T-helper 17 cell (primary cell): Measurements from ENCODE around the gene PRKCB. TPM values are rescaled to one million over a fixed set of nuclear protein-coding genes. Genes with fewer than 3 reads are reported as not detected.
A peak's percentile ranks its signal among the peaks of the same experiment; 100 is the strongest.

Source experiments
- ATAC-seq: fragments of 150-1000 bp; cut with Tn5 transposase; 2 replicates; pipeline ENCODE4 v1.10.0; 2021; ENCODE audit warnings: mild to moderate bottlenecking, moderate library complexity
- DNase-seq, 3 donors: peaks; one replicate each; pipeline versions ENCODE4 v3.0.0 to v3.0.0-alpha.2; 2020 to 2021
- H3K9me3 ChIP-seq: one replicate; pipeline ENCODE4 v1.7.0; 2013; ENCODE audit warnings: low read length, mild to moderate bottlenecking; ENCODE audit not compliant: control insufficient read depth, poor library complexity, severe bottlenecking
- H3K27ac Mint-ChIP-seq: one replicate; pipeline ENCODE4 v1.8.0; 2022; ENCODE audit warnings: mild to moderate bottlenecking, moderate library complexity, mixed read lengths
- H3K27me3 Mint-ChIP-seq: one replicate; pipeline ENCODE4 v1.8.0; 2022; ENCODE audit warnings: mixed read lengths
- H3K36me3 Mint-ChIP-seq: one replicate; pipeline ENCODE4 v1.8.0; 2022; ENCODE audit warnings: low read depth, mixed read lengths
- H3K4me1 Mint-ChIP-seq: one replicate; pipeline ENCODE4 v1.8.0; 2022; ENCODE audit warnings: mild to moderate bottlenecking, mixed read lengths
- H3K4me3 Mint-ChIP-seq: one replicate; pipeline ENCODE4 v1.8.0; 2022; ENCODE audit warnings: mild to moderate bottlenecking, moderate library complexity, mixed read lengths
- total RNA-seq, 4 donors: library from RNA in 2 of 4; stranded (reverse) in 2 of 4; gene quantifications; one replicate each; pipeline ENCODE4 v1.2.3 and lab custom pipeline; 2022 to 2026

PRKCB gene
- total RNA-seq, 2 donors from 2014 or later: 122 to 137 TPM

DNA sequence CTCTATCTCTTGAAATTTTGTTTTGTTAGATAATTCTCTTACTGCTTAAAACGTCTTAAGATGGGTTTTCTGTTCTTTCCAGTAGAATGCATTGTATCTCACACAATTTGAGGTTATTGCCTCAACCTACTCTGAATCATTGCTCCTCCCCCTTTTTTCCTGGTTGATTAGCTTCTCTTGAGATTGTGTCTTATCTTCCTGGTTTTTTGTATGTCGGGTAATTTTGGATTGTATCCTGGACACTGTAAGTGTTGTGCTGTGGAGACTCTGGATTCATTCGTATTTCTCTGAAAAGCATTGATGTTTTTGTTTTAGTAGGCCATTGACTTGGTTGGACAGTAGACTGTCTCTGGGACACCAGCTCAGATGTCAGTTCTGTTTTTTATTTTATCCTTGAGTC is 26.1 kb downstream of the PRKCB start:
- Mint-ChIP-seq H3K27me3 (no peaks in the 10 kb centered on the region), H3K27ac (no peak overlapping the region), H3K4me1 (peaks cover 74% of the 10 kb centered on the region), H3K4me3 (no peak overlapping the region), H3K36me3 (peaks cover 2% of the 10 kb centered on the region)
- DNase-seq (no peak), ATAC-seq (no peak)
- no peaks in the 10 kb centered on the region for H3K9me3 ChIP-seq

GRCh38 chr16:23862556-23862955 is 26.8 kb downstream of the PRKCB start:
- no peaks in the 10 kb centered on the region for H3K9me3 ChIP-seq
- H3K27ac Mint-ChIP-seq: no peak overlapping the region
- no peaks in the 10 kb centered on the region for H3K27me3 Mint-ChIP-seq
- peaks cover 2% of the 10 kb centered on the region for H3K36me3 Mint-ChIP-seq
- DNase-seq (no peak), ATAC-seq (no peak)
- H3K4me1 Mint-ChIP-seq: peaks cover 71% of the 10 kb centered on the region
- H3K4me3 Mint-ChIP-seq: no peak overlapping the region

DNA sequence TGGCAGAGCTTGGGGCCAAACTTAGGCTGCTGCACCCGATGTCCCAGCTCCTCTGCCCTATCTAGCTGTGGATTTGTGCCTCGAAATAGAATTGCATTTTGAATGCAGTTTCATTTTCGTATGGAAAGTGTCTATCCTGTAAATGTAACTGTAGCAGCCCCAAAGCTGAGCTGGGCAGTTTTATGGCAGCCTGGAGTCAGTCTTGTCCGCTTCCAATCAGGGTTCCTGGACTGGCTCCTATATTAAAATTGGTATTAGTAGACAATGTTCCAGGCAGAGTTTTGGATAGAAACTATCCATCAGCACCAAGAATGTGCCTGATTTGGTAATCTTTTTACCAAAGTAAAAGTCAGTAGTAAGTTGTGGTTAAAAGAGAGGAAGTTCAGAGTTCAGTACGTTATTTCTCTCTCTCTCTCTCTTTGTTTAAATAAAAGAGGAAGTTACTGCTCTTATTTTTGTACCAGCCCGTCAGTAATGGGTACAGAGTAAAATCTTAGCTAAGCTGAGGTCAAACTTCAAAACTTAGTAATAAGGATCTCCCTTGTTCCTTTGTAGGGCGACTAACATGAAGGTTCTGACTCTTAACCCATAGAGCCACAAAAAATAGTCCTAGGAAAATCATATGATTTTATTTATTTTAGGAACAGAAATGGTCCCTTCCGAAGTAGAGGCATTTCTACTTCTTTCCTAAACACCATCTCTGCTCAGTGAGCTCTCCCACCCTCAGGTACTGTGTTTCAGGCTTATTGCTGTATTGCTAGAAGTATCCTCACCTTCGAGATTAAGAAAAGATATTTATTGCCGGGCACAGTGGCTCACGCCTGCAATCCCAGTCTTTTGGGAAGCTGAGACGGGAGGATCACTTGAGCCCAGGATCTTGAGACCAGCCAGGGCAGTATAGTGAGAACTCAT is 28.0 kb downstream of the PRKCB start:
- DNase-seq: no peak
- peak overlapping the region; percentile 92 for H3K27ac Mint-ChIP-seq
- H3K4me3 Mint-ChIP-seq: peak overlapping the region; percentile 92
- peak; percentile 90 for ATAC-seq
- H3K4me1 Mint-ChIP-seq: peaks cover 65% of the 10 kb centered on the region
- no peaks in the 10 kb centered on the region for H3K27me3 Mint-ChIP-seq
- peaks cover 2% of the 10 kb centered on the region for H3K36me3 Mint-ChIP-seq
- no peaks in the 10 kb centered on the region for H3K9me3 ChIP-seq

GRCh38 chr16:23865853-23866252 is 30.1 kb downstream of the PRKCB start:
- H3K4me1 Mint-ChIP-seq: peaks cover 61% of the 10 kb centered on the region
- ATAC-seq (no peak), DNase-seq (no peak)
- no peaks in the 10 kb centered on the region for H3K9me3 ChIP-seq
- H3K27me3 Mint-ChIP-seq: no peaks in the 10 kb centered on the region
- H3K4me3 Mint-ChIP-seq: peak overlapping the region; percentile 12
- H3K36me3 Mint-ChIP-seq: no peaks in the 10 kb centered on the region
- H3K27ac Mint-ChIP-seq: peak overlapping the region; percentile 63

GRCh38 chr16:23866621-23867020 is 30.8 kb downstream of the PRKCB start:
- Mint-ChIP-seq H3K4me3 (no peak overlapping the region), H3K4me1 (peaks cover 65% of the 10 kb centered on the region), H3K36me3 (no peaks in the 10 kb centered on the region), H3K27me3 (no peaks in the 10 kb centered on the region), H3K27ac (peak overlapping the region; percentile 63)
- ATAC-seq (no peak), DNase-seq (no peak)
- no peaks in the 10 kb centered on the region for H3K9me3 ChIP-seq

- Mint-ChIP-seq H3K27me3 (no peaks in the 10 kb centered on the region), H3K36me3 (no peaks in the 10 kb centered on the region), H3K27ac (peak overlapping the region; percentile 59), H3K4me1 (peaks cover 62% of the 10 kb centered on the region), H3K4me3 (no peak overlapping the region)
- ATAC-seq (no peak), DNase-seq (no peak)
- H3K9me3 ChIP-seq: no peaks in the 10 kb centered on the region
Measured at GRCh38 chr16:23867566-23867965, 31.8 kb downstream of the PRKCB start.

GRCh38 chr16:23868136-23868535 is 32.4 kb downstream of the PRKCB start:
- H3K27me3 Mint-ChIP-seq: no peaks in the 10 kb centered on the region
- no peak overlapping the region for H3K4me3 Mint-ChIP-seq
- no peaks in the 10 kb centered on the region for H3K9me3 ChIP-seq
- H3K4me1 Mint-ChIP-seq: peaks cover 60% of the 10 kb centered on the region
- peak overlapping the region; percentile 59 for H3K27ac Mint-ChIP-seq
- ATAC-seq (no peak), DNase-seq (no peak)
- no peaks in the 10 kb centered on the region for H3K36me3 Mint-ChIP-seq

DNA sequence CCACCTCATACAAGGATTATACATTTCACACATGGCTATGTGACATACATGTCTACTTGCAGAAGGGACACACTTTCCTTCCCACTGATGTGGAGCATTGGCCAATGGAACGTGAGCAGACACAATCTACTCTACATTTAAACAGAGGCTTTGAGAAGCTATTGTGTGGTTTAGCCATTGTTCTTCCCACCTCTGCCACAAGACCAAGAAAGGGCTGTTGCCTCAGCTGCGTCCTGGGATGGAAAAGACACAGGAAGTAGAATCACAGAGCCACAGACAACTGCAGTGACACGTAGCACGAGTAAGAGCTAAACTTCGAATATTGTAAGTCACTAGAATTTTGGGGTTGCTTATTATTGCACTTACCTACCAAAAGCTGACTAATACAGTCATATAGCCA is 33.3 kb downstream of the PRKCB start:
- DNase-seq (no peak), ATAC-seq (peak; percentile 50)
- H3K36me3 Mint-ChIP-seq: no peaks in the 10 kb centered on the region
- no peak overlapping the region for H3K4me3 Mint-ChIP-seq
- H3K9me3 ChIP-seq: no peaks in the 10 kb centered on the region
- peaks cover 51% of the 10 kb centered on the region for H3K4me1 Mint-ChIP-seq
- H3K27ac Mint-ChIP-seq: peak overlapping the region; percentile 63
- no peaks in the 10 kb centered on the region for H3K27me3 Mint-ChIP-seq

DNA sequence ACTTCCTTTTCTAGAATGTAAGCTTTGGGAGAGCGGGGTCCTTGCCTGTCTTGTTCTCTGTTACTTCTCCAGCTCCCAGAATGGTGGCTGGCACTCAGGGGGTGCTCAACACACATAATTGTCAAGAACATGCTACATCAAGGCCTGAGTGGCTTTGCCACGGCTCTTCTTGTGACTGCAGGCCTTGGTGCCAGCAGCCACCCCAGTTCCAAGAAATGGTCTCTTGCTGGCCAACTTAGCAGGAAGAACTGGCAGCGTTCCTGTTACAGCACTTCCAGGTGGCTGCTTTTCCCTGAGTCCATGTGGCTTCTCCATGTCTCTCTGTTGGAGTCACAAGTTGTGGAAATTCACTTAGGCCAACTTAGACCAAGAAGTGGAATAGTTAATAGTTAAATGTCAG is 36.1 kb downstream of the PRKCB start:
- Mint-ChIP-seq H3K27ac (peak overlapping the region; percentile 74), H3K4me3 (no peak overlapping the region), H3K4me1 (peaks cover 35% of the 10 kb centered on the region), H3K36me3 (no peaks in the 10 kb centered on the region), H3K27me3 (no peaks in the 10 kb centered on the region)
- DNase-seq (no peak), ATAC-seq (no peak)
- H3K9me3 ChIP-seq: no peaks in the 10 kb centered on the region

- peak overlapping the region; percentile 67 for H3K27ac Mint-ChIP-seq
- no peak overlapping the region for H3K4me3 Mint-ChIP-seq
- no peaks in the 10 kb centered on the region for H3K27me3 Mint-ChIP-seq
- ATAC-seq: no peak
- no peaks in the 10 kb centered on the region for H3K9me3 ChIP-seq
- DNase-seq: no peak
- H3K36me3 Mint-ChIP-seq: no peaks in the 10 kb centered on the region
- peaks cover 33% of the 10 kb centered on the region for H3K4me1 Mint-ChIP-seq
Measured at GRCh38 chr16:23874613-23875294, 39.0 kb downstream of the PRKCB start.

DNA sequence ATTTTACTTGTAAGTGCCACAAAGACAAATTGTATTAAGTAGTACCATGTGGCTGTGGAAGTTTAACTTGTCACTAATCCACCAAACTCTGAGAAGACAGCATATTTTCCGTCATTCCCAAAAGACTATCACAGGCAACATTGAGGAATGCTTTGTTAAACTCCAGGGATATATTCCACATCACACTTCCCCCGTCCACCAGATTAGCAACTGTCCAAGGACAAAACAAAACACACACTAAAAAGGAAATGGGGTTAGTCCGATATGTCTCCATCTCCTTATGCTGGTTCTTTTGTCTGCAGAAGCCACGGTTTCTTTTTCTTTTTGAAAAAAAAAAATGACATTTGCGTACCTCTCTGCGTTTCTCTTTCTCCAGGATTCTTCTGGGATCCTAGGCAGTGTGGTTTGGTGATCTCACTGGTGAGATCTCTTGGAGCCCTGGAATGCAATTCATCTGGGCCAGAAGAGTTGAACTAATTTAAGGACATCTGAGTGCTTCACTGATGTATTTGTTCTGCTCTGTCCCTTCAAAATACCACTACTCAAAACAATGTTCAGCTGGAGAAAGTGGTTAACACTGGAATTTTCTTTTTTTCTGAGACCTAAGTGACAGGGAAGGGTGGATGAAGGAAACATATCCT is 40.6 kb downstream of the PRKCB start:
- H3K9me3 ChIP-seq: no peaks in the 10 kb centered on the region
- H3K36me3 Mint-ChIP-seq: no peaks in the 10 kb centered on the region
- DNase-seq (no peak), ATAC-seq (no peak)
- H3K27ac Mint-ChIP-seq: no peak overlapping the region
- peaks cover 39% of the 10 kb centered on the region for H3K4me1 Mint-ChIP-seq
- H3K27me3 Mint-ChIP-seq: no peaks in the 10 kb centered on the region
- H3K4me3 Mint-ChIP-seq: no peak overlapping the region

- DNase-seq: no peak
- no peaks in the 10 kb centered on the region for H3K27me3 Mint-ChIP-seq
- peak overlapping the region; percentile 11 for H3K27ac Mint-ChIP-seq
- no peak overlapping the region for H3K4me3 Mint-ChIP-seq
- ATAC-seq: peak; percentile 27
- H3K9me3 ChIP-seq: no peaks in the 10 kb centered on the region
- peaks cover 42% of the 10 kb centered on the region for H3K4me1 Mint-ChIP-seq
- H3K36me3 Mint-ChIP-seq: no peaks in the 10 kb centered on the region
Measured at GRCh38 chr16:23877107-23878070, 41.6 kb downstream of the PRKCB start.
